ENCODE data around the gene PSORS1C2. TPM values are rescaled to one million over a fixed set of nuclear protein-coding genes. Genes with fewer than 3 reads are reported as not detected.

The PSORS1C2 gene
- total and polyA plus RNA-seq, 12 donors: not detected

DNA sequence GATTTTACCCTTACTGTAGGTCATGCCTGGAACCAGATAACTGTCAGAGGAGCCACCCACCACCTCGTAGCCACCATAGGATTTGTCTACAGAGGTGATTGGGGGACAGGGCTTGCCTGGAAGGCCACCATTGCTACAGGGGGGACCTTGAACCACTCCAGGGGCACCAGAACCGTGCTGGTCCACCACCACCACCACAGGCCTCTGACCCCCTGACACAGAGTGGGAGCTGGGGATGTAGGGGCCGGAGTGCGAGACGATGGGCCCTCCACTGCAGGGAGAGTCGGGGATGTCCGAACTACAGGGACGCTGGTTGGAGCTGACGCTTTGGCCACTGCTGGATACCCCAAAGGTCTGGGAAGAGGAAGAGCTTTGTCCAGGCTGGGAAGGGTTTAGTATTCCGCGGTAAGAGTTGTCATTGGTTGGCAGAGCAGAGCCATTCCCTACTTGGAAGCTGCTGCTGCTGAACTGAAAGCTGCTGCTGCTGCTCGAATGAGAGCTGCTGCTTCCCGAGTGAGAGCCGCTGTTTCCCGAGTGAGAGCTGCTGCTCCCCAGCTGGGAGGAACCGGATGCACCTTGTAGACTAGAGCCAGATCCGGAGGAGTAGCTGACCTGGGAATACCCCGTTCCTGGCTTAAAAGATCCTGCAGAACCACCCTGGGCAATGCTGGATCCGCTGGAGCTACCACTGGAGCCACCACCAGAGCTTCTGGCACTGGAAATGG, 22.0 kb downstream of the PSORS1C2 start:
- Histone ChIP-seq H3K4me3 (peak overlapping the region in 7 of 10 donors; percentile 1 to 34 (median 26)), H3K9me3 (no peaks in the 10 kb centered on the region), H3K27ac (peak overlapping the region in 9 of 10 donors; percentile 24 to 65 (median 55)), H3K27me3 (no peaks in the 10 kb centered on the region), H3K36me3 (no peaks in the 10 kb centered on the region), H3K4me1 (peaks cover 6 to 55% (median 40%) of the 10 kb centered on the region in 9 donors)
- intact Hi-C loops (cut with DNase I): no loop called here
- ATAC-seq (peak in 7 of 8 donors; percentile 13 to 60 (median 25)), DNase-seq (peak in 1 of 2 donors; percentile 43)
- TF ChIP-seq, protein P1, sequence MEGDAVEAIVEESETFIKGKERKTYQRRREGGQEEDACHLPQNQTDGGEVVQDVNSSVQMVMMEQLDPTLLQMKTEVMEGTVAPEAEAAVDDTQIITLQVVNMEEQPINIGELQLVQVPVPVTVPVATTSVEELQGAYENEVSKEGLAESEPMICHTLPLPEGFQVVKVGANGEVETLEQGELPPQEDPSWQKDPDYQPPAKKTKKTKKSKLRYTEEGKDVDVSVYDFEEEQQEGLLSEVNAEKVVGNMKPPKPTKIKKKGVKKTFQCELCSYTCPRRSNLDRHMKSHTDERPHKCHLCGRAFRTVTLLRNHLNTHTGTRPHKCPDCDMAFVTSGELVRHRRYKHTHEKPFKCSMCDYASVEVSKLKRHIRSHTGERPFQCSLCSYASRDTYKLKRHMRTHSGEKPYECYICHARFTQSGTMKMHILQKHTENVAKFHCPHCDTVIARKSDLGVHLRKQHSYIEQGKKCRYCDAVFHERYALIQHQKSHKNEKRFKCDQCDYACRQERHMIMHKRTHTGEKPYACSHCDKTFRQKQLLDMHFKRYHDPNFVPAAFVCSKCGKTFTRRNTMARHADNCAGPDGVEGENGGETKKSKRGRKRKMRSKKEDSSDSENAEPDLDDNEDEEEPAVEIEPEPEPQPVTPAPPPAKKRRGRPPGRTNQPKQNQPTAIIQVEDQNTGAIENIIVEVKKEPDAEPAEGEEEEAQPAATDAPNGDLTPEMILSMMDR (IDR thresholded peaks at IDR 0.05): no peak
- 57 to 59% methylated on average over 19 of the region's 19 CpGs for WGBS, 2 donors

DNA sequence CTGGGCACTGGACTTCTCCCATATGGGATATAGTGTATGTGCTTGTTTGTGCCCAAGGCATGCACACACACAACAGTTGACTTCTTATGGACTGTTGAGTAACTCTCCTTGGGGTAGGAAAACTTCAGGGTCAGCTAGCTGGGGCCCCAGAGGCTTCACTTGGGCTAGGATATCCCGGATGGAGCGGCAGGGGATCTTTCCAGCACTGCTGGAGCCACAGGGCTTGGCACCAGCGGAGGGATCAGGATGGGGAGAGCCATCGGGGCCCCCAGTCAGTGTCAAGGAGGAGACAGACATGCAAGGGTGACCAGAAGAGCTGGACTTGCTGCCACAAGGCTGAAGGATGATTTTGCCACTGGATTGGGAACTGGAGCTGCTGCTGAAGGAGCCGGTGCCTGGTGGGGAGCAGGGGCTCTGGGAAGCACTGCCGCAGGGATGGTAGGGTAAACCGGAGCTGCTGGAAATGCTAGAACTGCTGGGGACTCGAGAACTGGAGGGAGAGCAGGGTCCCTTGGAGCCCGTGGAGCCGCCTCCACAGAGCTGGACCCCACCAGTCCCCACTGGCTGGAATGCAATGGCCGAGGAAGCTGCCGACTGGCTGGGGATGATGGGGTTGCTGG, 22.8 kb downstream of the PSORS1C2 start:
- WGBS, 2 donors: 89 to 97% methylated on average over 12 of the region's 12 CpGs
- Histone ChIP-seq H3K27me3 (no peaks in the 10 kb centered on the region), H3K9me3 (no peaks in the 10 kb centered on the region), H3K36me3 (no peaks in the 10 kb centered on the region), H3K27ac (peak overlapping the region in 3 of 10 donors; percentile 15 to 78 (median 70)), H3K4me3 (no peak overlapping the region), H3K4me1 (peaks cover 6 to 53% (median 40%) of the 10 kb centered on the region in 9 donors)
- DNase-seq (no peak), ATAC-seq (no peak)
- TF ChIP-seq, protein P1 (IDR thresholded peaks at IDR 0.05): no peak
- intact Hi-C loops (cut with DNase I): no loop called here

DNA sequence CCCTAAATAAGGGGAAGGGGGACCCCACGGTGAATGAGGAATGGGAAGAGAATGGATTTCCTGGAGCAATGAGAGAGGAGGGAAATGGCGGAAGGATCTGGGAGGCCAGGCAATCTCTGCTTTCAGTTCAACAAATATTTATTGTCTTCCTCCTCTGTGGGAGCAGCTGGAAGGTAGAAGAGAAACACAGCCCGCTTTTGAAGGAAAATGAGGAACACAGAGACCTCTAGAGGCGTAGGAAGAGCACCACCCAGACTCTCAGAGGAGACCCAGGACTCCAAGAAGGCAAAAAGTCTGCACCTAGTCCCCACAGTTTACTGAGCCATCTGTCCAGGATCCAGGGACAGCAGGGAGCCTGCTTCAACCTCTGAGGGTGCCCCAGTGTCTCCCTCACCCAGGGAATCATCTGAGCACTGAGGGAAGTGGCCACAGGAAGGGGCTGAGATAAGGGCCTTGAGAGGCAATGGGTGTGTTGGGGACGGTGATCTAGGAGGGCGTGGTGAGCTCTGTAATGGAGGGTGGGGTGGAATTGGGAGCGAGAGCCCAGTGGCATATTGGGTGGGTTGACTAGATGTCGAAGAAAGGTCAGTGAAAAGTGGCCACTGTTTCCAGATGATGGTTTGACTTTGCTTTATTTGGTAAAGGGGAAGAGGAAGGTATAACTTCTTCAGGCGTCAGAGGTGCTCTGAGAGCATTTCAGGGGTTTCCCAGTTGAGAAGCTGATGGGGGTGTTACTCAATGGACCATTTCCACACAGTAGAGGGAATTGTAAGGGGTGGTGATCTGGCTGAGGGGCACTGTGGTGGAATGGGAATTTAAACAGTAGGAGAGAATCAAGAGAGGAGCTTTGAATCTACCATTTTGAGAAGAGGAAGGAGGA, 23.7 kb downstream of the PSORS1C2 start:
- ATAC-seq: peak in 6 of 8 donors; percentile 16 to 49 (median 40)
- peaks cover 6 to 53% (median 40%) of the 10 kb centered on the region in 9 donors for H3K4me1 ChIP-seq
- H3K4me3 ChIP-seq: peak overlapping the region in 5 of 10 donors; percentile 20 to 36 (median 25)
- peak overlapping the region; percentile 29 to 80 (median 66) for H3K27ac ChIP-seq
- no peaks in the 10 kb centered on the region for H3K9me3 ChIP-seq
- TF ChIP-seq, protein P1 (IDR thresholded peaks at IDR 0.05): peak in 5 of 9 donors; percentile 7 to 51 (median 36)
- H3K36me3 ChIP-seq: no peaks in the 10 kb centered on the region
- H3K27me3 ChIP-seq: peaks cover 0 to 5% (median 0%) of the 10 kb centered on the region in 7 donors
- WGBS, 2 donors: 53 to 68% methylated on average over 9 of the region's 9 CpGs
- no peak for DNase-seq
- intact Hi-C loops (cut with DNase I): no loop called here

DNA sequence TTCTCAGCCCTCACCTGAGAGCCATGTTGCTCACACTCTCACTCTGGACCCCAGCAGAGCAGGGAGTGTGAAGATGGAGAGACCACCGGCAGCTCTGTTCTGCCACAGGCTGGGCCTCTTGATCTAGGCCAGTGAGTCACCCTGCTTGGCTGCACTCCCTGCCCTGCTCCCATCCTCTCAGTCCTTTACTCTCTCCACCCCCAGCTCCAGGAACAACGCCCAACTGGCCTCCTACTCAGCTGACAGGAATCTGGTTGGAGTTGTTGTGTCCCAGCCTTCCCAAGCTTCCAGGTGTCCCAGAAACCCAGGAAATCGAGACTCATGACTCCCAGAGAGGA, 24.4 kb downstream of the PSORS1C2 start, which contains the start of gene PSORS1C1:
Gene PSORS1C1 (plus strand): TSS at position 260 of the 338 bp plus-strand sequence. CDS start 14,833 bp downstream, outside the sequence.
- Histone ChIP-seq H3K4me1 (peaks cover 6 to 53% (median 40%) of the 10 kb centered on the region in 9 donors), H3K9me3 (no peaks in the 10 kb centered on the region), H3K27me3 (peaks cover 0 to 7% (median 0%) of the 10 kb centered on the region in 7 donors), H3K27ac (peak within 1 kb of the TSS; percentile 29 to 80 (median 66)), H3K4me3 (peak within 1 kb of the TSS in 5 of 10 donors; percentile 20 to 36 (median 25)), H3K36me3 (no peaks in the 10 kb centered on the region)
- WGBS, 2 donors: 2 to 22% methylated on average over 3 of the region's 3 CpGs
- DNase-seq (peak; percentile 76 to 77), ATAC-seq (peak; percentile 82 to 96 (median 90))
- TF ChIP-seq, protein P1 (IDR thresholded peaks at IDR 0.05): no peak
- intact Hi-C loops (cut with DNase I): no loop called here
